Measurements from ENCODE around the gene PTPRJ.

DNA sequence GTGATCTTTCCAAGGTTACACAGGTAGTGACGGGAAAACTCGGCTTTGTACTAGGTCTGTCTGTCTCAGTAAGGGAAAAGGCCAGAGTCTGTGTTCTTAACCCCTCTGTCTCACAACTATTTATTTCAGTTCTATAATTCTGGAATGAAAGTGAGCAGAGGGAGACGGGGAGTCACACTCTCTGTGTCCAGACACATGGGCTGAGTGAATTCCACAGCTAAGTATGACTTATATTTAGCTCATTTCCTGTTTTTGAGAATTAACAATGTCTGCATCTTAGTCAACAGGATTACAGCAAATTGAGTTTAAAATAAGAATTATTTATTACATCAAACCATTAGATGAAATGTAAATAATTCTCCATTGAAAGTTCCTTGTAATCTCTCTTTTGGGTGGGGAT, 173.8 kb downstream of the PTPRJ start:
- TF ChIP-seq, protein P1, sequence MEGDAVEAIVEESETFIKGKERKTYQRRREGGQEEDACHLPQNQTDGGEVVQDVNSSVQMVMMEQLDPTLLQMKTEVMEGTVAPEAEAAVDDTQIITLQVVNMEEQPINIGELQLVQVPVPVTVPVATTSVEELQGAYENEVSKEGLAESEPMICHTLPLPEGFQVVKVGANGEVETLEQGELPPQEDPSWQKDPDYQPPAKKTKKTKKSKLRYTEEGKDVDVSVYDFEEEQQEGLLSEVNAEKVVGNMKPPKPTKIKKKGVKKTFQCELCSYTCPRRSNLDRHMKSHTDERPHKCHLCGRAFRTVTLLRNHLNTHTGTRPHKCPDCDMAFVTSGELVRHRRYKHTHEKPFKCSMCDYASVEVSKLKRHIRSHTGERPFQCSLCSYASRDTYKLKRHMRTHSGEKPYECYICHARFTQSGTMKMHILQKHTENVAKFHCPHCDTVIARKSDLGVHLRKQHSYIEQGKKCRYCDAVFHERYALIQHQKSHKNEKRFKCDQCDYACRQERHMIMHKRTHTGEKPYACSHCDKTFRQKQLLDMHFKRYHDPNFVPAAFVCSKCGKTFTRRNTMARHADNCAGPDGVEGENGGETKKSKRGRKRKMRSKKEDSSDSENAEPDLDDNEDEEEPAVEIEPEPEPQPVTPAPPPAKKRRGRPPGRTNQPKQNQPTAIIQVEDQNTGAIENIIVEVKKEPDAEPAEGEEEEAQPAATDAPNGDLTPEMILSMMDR (IDR thresholded peaks at IDR 0.05; ENCODE audit: poor library complexity, severe bottlenecking): no peak
- TF ChIP-seq TAF1 (IDR thresholded peaks at IDR 0.05; ENCODE audit: low read depth) (no peak), RAD21 (conservative IDR thresholded peaks at IDR 0.05) (no peak), EZH2 (IDR thresholded peaks at IDR 0.05; ENCODE audit: borderline replicate concordance, insufficient read depth, low read length, poor library complexity, severe bottlenecking) (no peak), POLR2AphosphoS5 (IDR thresholded peaks at IDR 0.05) (no peak), REST (IDR thresholded peaks at IDR 0.05; ENCODE audit: borderline replicate concordance) (no peak), EP300 (conservative IDR thresholded peaks at IDR 0.05; ENCODE audit: poor library complexity, severe bottlenecking) (no peak), MXI1 (conservative IDR thresholded peaks at IDR 0.05; ENCODE audit: poor library complexity, severe bottlenecking) (no peak)
